Aorta (tissue), 5 donors: ENCODE data around the gene BCL10. TPM values are rescaled to one million over a fixed set of nuclear protein-coding genes. Genes with fewer than 3 reads are reported as not detected.

Source experiments
- ATAC-seq: fragments of 200-7000 bp; cut with Tn5 transposase; one replicate; pipeline ENCODE4 v1.9.1; 2022; ENCODE audit warnings: moderate library complexity; ENCODE audit not compliant: low FRiP score
- DNase-seq, 2 donors: peaks; one replicate each; pipeline ENCODE4 v3.0.0-alpha.2; 2020
- H3K27ac ChIP-seq, 2 donors: one replicate each; pipeline ENCODE4 v1.5.1; 2013; ENCODE audit warnings: low read length in 2 of 2, mild to moderate bottlenecking in 2 of 2, moderate library complexity in 2 of 2, control low read depth in 1 of 2, inconsistent platforms in 1 of 2, low read depth in 1 of 2
- H3K27me3 ChIP-seq, 2 donors: one replicate each; pipeline ENCODE4 v1.6.1; 2013; ENCODE audit warnings: control low read depth in 1 of 2, low read length in 1 of 2, mild to moderate bottlenecking in 1 of 2, moderate library complexity in 1 of 2; ENCODE audit not compliant: insufficient read depth in 2 of 2, control insufficient read depth in 1 of 2
- H3K36me3 ChIP-seq, 2 donors: one replicate each; pipeline ENCODE4 v1.6.1; 2013; ENCODE audit warnings: control low read depth in 1 of 2, low read length in 1 of 2, mild to moderate bottlenecking in 1 of 2; ENCODE audit not compliant: insufficient read depth in 2 of 2, control insufficient read depth in 1 of 2
- H3K4me1 ChIP-seq, 2 donors: one replicate each; pipeline ENCODE4 v1.6.1; 2013; ENCODE audit warnings: low read length in 2 of 2, control low read depth in 1 of 2, mild to moderate bottlenecking in 1 of 2, moderate library complexity in 1 of 2; ENCODE audit not compliant: insufficient read depth in 2 of 2, control insufficient read depth in 1 of 2
- H3K4me3 ChIP-seq, 2 donors: one replicate each; pipeline ENCODE4 v1.5.1; 2013; ENCODE audit warnings: low read length in 2 of 2, control low read depth in 1 of 2, mild to moderate bottlenecking in 1 of 2
- H3K9me3 ChIP-seq: one replicate; pipeline ENCODE4 v1.6.1; 2013; ENCODE audit warnings: mild to moderate bottlenecking, low read length; ENCODE audit not compliant: control insufficient read depth
- WGBS, 2 donors: extraction: QIAGEN DNeasy Blood & Tissue Kit; methylation state at CpG; one replicate each; pipeline ENCODE4 v1.1.7; 2013; 5-methylcytosine and 5-hydroxymethylcytosine counted together
- intact Hi-C, 2 donors: fragments of 100-400 bp; cut with DNase I; formaldehyde crosslinking; loops; one replicate each; pipeline versions ENCODE4 v1.14.2 to v1.15.0; 2022
- polyA plus RNA-seq, 2 donors: library from polyadenylated mRNA; stranded (reverse); fragments of 200-250 nt; gene quantifications; one replicate each; pipeline ENCODE4 v1.2.3, GENCODE V29; 2013
- total RNA-seq, 2 donors: library from RNA; stranded (reverse); fragmentation: NEBNext Ultra II Directional; extraction: Animal tissue kit (Norgen Biotek cat#: 25700); gene quantifications; one replicate each; pipeline ENCODE4 v1.2.1, GENCODE V29; 2021
- donor health status: healthy with polysubstance abuse.
- donor health status: Bipolar disorder and iron deficiency.
- donor health status: DM: no; HTN: no; CAD: no.
- donor health status: DM: no; HTN: no; CAD: no.
- donor health status: DM: yes; HTN: yes; CAD: no.

The BCL10 gene
- total and polyA plus RNA-seq, 4 donors = 7.0 to 29.6 (median 14.5) TPM

DNA sequence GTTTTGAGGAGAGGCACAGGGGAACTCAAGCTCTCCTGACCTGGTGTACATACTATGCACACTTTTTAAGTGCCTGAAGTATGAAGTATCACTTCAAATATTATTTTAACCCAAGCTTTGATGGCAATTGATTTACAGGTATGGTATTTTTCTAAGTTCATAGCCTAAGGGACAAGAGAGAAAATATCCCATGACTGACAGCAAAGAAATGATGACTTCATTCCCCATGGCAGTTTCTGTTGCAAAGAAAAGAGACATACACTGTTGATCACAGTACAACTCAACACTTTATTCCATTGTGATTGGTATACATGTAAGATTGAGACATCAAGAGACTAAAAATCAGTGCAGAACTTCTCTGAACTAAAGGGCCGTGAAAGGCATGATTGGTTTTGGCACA is 41.8 kb upstream of the BCL10 start:
- Histone ChIP-seq H3K36me3 (no peaks in the 10 kb centered on the region), H3K4me3 (no peak overlapping the region), H3K4me1 (peaks cover 6 to 8% of the 10 kb centered on the region in 2 donors), H3K9me3 (no peaks in the 10 kb centered on the region), H3K27ac (no peak overlapping the region), H3K27me3 (no peaks in the 10 kb centered on the region)
- WGBS, 2 donors = 58 to 70% methylated on average over 1 of the region's 1 CpG
- ATAC-seq = no peak
- DNase-seq = no peak
- intact Hi-C loops = no loop called here

DNA sequence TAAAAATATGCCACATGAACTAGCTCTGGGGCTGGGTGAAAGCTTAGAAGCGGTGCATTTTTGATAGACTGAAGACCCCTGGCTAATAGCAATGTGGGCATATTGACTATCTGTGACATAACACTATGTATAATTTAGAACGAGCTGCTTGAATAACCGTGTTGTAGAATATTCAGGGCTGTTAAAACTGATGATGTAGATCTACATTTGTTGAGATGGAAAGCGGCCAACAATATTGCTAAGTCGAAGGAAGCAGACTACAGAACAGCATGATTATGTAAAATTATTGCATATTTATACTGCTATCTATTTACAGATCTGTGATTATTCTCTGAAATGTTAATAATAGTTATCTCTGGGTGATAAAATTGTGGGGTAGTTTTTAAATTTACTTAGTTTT is 41.1 kb upstream of the BCL10 start:
- no peaks in the 10 kb centered on the region for H3K27me3 ChIP-seq
- H3K4me3 ChIP-seq = no peak overlapping the region
- peaks cover 6 to 9% of the 10 kb centered on the region in 2 donors for H3K4me1 ChIP-seq
- 38 to 46% methylated on average over 5 of the region's 5 CpGs for WGBS, 2 donors
- no peaks in the 10 kb centered on the region for H3K9me3 ChIP-seq
- DNase-seq (no peak), ATAC-seq (no peak)
- H3K36me3 ChIP-seq = no peaks in the 10 kb centered on the region
- intact Hi-C loops = no loop called here
- no peak overlapping the region for H3K27ac ChIP-seq

DNA sequence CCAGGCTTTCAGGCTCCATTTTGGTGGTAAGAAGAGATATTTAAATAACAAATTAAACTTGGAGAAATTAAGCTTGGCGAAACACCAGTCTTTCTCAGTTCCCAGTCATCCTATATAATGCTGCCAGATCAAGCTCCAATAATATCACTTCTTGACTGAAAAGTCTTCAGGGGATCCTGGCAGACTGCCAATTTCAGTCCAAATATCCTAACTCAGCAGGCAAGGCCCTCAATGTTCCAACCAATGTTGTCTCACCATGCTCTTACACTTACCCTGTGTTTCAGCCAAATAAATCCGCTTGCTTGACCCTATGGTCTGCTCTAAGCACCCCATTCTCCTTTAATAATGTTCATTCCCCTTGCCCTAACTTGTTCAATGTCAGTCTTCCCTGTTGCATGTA is 39.9 kb upstream of the BCL10 start:
- no peak for ATAC-seq
- Histone ChIP-seq H3K36me3 (no peaks in the 10 kb centered on the region), H3K4me1 (peaks cover 6 to 9% of the 10 kb centered on the region in 2 donors), H3K4me3 (no peak overlapping the region), H3K27me3 (no peaks in the 10 kb centered on the region), H3K9me3 (no peaks in the 10 kb centered on the region), H3K27ac (no peak overlapping the region)
- intact Hi-C loops = no loop called here
- no peak for DNase-seq
- 88 to 89% methylated on average over 2 of the region's 2 CpGs for WGBS, 2 donors

DNA sequence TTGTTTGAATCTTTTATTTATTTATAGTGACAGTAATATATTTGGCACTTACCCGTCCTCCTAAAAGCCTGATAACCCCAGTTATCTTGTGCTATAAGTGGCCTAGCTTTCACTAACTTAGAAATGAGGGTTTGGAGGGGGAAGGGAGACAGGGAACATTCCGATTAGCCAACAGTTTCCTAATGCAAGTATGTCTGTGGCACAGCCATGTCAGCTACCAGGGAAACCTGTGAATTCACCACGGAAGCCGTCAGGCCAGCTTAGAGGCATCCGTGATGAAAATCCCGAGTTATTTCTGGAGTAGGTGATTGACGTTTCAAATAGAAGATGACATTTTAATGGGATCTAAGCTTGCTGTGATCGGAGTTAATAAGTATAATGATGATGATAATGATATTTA is 39.4 kb upstream of the BCL10 start:
- no peaks in the 10 kb centered on the region for H3K9me3 ChIP-seq
- H3K27me3 ChIP-seq = no peaks in the 10 kb centered on the region
- 36 to 56% methylated on average over 8 of the region's 8 CpGs for WGBS, 2 donors
- peaks cover 6 to 9% of the 10 kb centered on the region in 2 donors for H3K4me1 ChIP-seq
- intact Hi-C loops = no loop called here
- H3K36me3 ChIP-seq = no peaks in the 10 kb centered on the region
- no peak overlapping the region for H3K4me3 ChIP-seq
- no peak overlapping the region for H3K27ac ChIP-seq
- no peak for DNase-seq
- ATAC-seq = no peak

DNA sequence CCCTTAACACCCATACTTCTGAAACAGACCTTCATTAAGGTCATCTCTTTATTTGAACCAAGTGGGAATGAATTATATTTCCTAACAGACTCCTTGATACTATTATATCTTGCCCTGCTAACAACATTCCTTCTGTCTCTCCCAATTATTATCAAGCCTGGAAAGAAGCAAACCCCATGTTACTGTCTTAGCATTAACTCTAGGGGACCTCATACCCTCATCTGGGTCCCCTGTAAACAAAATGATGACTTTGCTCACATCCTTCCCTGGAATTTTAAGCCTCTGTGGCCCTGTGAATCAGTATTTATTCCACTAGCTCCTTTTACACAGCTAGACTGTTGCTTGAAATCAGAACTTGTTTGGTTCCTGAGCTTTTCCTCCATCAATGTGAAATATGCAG is 38.3 kb upstream of the BCL10 start:
- Histone ChIP-seq H3K4me1 (peaks cover 6 to 9% of the 10 kb centered on the region in 2 donors), H3K27ac (peak overlapping the region; percentile 18 to 83), H3K36me3 (no peaks in the 10 kb centered on the region), H3K27me3 (no peaks in the 10 kb centered on the region), H3K4me3 (no peak overlapping the region), H3K9me3 (no peaks in the 10 kb centered on the region)
- intact Hi-C loops = loop anchor here in 1 of 2 donors (5.0 kb wide), 2 partner anchors 83 to 263 kb away; no protein-coding TSS in a partner anchor
- DNase-seq = no peak
- ATAC-seq = no peak

DNA sequence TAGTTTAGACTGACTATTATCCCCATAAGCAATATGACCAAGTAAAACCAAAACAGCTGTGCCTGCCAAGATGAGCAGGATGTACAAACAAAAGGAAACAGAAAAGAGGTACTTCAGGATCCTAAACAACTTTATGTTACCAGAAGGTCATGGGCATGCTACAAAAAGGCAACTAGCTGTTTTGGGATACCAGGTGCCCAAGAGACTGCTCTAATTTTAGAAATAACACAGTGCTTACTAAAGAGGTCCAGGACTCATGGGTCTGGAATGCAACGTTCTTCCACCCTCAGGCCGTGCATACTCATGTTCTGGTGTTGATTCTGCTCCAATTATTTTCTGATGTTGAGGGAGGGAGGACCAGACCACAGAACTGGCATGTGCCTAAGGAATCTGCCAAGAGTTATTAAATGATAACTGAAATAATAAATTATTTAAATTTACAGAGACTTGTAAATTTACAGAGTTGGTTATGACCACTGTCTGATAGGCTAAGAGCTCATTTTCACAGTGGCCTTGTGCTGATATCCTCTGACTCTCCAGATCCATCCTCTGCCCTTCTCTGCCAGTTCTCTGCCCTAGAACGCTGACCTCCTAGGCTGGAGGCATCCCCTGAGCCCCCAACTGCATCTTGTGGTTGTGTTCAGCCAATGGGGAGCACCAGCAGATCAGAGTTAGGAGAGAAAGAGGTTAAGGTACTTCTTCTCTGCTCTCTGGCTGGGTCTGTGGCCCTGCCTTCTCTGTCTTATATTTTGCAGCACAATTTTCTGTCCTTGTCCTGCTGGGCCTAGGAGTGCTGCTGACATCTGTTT is 37.7 kb upstream of the BCL10 start:
- H3K27me3 ChIP-seq = no peaks in the 10 kb centered on the region
- DNase-seq = peak in 1 of 2 donors; percentile 56
- intact Hi-C loops = loop anchor here in 1 of 2 donors (5.0 kb wide), 2 partner anchors 83 to 263 kb away; no protein-coding TSS in a partner anchor
- H3K4me1 ChIP-seq = peaks cover 6 to 9% of the 10 kb centered on the region in 2 donors
- no peak overlapping the region for H3K4me3 ChIP-seq
- H3K27ac ChIP-seq = peak overlapping the region; percentile 36 to 83
- WGBS, 2 donors = 24 to 34% methylated on average over 3 of the region's 3 CpGs
- no peaks in the 10 kb centered on the region for H3K36me3 ChIP-seq
- peak; percentile 85 for ATAC-seq
- H3K9me3 ChIP-seq = no peaks in the 10 kb centered on the region

DNA sequence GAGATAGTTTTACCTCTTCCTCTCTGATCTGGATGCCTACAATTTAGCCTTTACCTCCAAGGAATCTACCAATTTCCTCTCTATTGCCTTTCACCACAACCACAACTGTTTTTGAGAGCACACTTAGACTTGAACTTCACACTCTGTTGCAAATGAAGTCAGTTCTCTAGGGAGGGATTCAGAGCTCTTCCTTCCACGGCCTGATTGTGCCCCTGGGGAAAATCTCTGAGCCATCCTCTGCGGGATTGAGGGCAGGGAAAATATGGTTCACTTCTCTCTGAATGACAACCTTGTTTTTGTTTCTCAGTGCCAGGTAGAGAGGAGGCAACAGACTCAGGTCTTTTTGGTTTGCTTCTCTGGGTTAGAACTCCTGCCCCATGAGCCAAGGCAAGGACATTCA is 35.4 kb upstream of the BCL10 start:
- ATAC-seq (no peak), DNase-seq (no peak)
- no peaks in the 10 kb centered on the region for H3K36me3 ChIP-seq
- peak overlapping the region in 1 of 2 donors; percentile 38 for H3K27ac ChIP-seq
- H3K9me3 ChIP-seq = no peaks in the 10 kb centered on the region
- H3K4me3 ChIP-seq = no peak overlapping the region
- H3K27me3 ChIP-seq = no peaks in the 10 kb centered on the region
- WGBS, 2 donors = 71 to 75% methylated on average over 2 of the region's 2 CpGs
- intact Hi-C loops = loop anchor here in 1 of 2 donors (5.0 kb wide), 2 partner anchors 85 to 265 kb away; no protein-coding TSS in a partner anchor
- peaks cover 6 to 9% of the 10 kb centered on the region in 2 donors for H3K4me1 ChIP-seq

DNA sequence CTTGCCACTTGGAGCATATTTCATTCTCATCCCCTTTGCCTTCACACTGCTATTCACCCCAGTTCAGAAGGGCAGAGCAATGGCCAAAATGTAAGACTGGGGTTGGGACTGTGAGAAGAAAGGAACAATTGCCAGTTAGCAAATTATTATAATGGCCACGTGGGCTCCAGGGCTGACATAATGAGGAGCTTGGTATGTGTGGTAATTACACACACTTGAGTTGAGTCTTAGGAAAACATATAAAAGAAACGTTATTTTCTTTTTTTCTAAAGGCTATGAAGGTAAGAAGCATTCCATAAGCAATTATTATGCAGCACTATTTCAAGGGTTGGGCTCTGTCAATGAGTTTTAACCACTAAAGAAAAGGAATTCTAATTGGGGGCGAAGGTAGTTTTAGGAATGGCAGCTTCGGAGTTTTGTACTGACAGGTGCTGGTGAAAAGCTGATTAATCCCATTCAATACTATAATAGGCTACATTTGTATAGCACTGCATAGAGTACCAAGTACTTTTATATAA is 32.5 kb upstream of the BCL10 start:
- intact Hi-C loops = loop anchor here (1.0 to 10.0 kb wide), 7 partner anchors 33 to 576 kb away; no protein-coding TSS in a partner anchor
- H3K4me3 ChIP-seq = no peak overlapping the region
- no peaks in the 10 kb centered on the region for H3K36me3 ChIP-seq
- H3K27ac ChIP-seq = no peak overlapping the region
- no peaks in the 10 kb centered on the region for H3K27me3 ChIP-seq
- 67 to 70% methylated on average over 4 of the region's 4 CpGs for WGBS, 2 donors
- DNase-seq (no peak), ATAC-seq (no peak)
- H3K9me3 ChIP-seq = no peaks in the 10 kb centered on the region
- H3K4me1 ChIP-seq = peaks cover 4% of the 10 kb centered on the region in 2 donors
